IMR-90 (cell line): ENCODE data around the gene HNRNPUL1. TPM values are rescaled to one million over a fixed set of nuclear protein-coding genes. Genes with fewer than 3 reads are reported as not detected.

Experiments
- ATAC-seq: fragments of 200-7000 bp; cut with Tn5 transposase; 2 replicates; pipeline ENCODE4 v1.9.1; 2020; ENCODE audit warnings: low read depth, mild to moderate bottlenecking, moderate library complexity
- BruUV-seq: library from RNA; stranded (reverse); fragments of 400-500 nt; replicated peaks from 2 replicates; lab custom pipeline; 2021; lab: Mats Ljungman, UMichigan
- CTCF ChIA-PET: fragments of 300-600 bp; formaldehyde crosslinking; extraction: SDS; loops from one replicate; lab custom pipeline; 2021; ENCODE audit warnings: antibody characterized with exemption; lab: Yijun Ruan, JAX
- POLR2A ChIA-PET: fragments of 300-600 bp; sonication (Branson Sonifier 250); formaldehyde crosslinking; loops from one replicate; lab custom pipeline; 2022; ENCODE audit warnings: antibody characterized with exemption; ENCODE audit not compliant: unreplicated experiment; lab: Charles Lee
- DNase-seq: peaks from one replicate; pipeline ENCODE4 v3.0.0; 2013
- H2AFZ ChIP-seq: replicated peaks from 2 replicates; pipeline ENCODE3; 2013; ENCODE audit warnings: low read length, mild to moderate bottlenecking; ENCODE audit not compliant: poor library complexity
- H2AK5ac ChIP-seq: 2 replicates; pipeline ENCODE4 v1.6.1; 2013; ENCODE audit warnings: low read depth, low read length, inconsistent platforms
- H2AK9ac ChIP-seq: replicated peaks from 2 replicates; pipeline ENCODE3; 2013; ENCODE audit warnings: mild to moderate bottlenecking, low read depth, low read length, moderate library complexity; ENCODE audit not compliant: poor library complexity
- H2BK120ac ChIP-seq: 2 replicates; pipeline ENCODE4 v1.6.1; 2013; ENCODE audit warnings: low read depth, low read length, inconsistent platforms
- H2BK15ac ChIP-seq: 3 replicates; pipeline ENCODE4 v1.6.1; 2013; ENCODE audit warnings: low read depth, low read length, inconsistent platforms
- H2BK20ac ChIP-seq: 2 replicates; pipeline ENCODE4 v1.6.1; 2013; ENCODE audit warnings: low read depth, mild to moderate bottlenecking, inconsistent platforms, low read length, moderate library complexity
- H2BK5ac ChIP-seq: 2 replicates; pipeline ENCODE4 v1.6.1; 2013; ENCODE audit warnings: mild to moderate bottlenecking, low read depth, low read length, inconsistent platforms; ENCODE audit not compliant: poor library complexity, severe bottlenecking
- H3K14ac ChIP-seq: replicated peaks from 2 replicates; pipeline ENCODE4 v1.6.1; 2013; ENCODE audit warnings: low read depth, low read length, inconsistent platforms
- H3K18ac ChIP-seq: 2 replicates; pipeline ENCODE4 v1.6.1; 2013; ENCODE audit warnings: low read depth, low read length, control low read depth
- H3K23ac ChIP-seq: 2 replicates; pipeline ENCODE4 v1.6.1; 2013; ENCODE audit warnings: low read depth, low read length, inconsistent platforms
- H3K27ac ChIP-seq: 2 replicates; pipeline ENCODE4 v1.5.1; 2013; ENCODE audit warnings: mild to moderate bottlenecking, control low read depth, low read length; ENCODE audit not compliant: insufficient read depth
- H3K27me3 ChIP-seq: 2 replicates; pipeline ENCODE4 v1.6.1; 2013; ENCODE audit warnings: low read length; ENCODE audit not compliant: control insufficient read depth, insufficient read depth
- H3K36me3 ChIP-seq: 2 replicates; pipeline ENCODE4 v1.6.1; 2013; ENCODE audit warnings: low read length, mixed read lengths; ENCODE audit not compliant: control insufficient read depth, insufficient read depth
- H3K4ac ChIP-seq: 2 replicates; pipeline ENCODE4 v1.6.1; 2013; ENCODE audit warnings: low read depth, low read length, inconsistent platforms
- H3K4me1 ChIP-seq: 2 replicates; pipeline ENCODE4 v1.6.1; 2013; ENCODE audit warnings: low read length, mixed read lengths; ENCODE audit not compliant: control insufficient read depth, insufficient read depth
- H3K4me2 ChIP-seq: 2 replicates; pipeline ENCODE4 v1.6.1; 2013; ENCODE audit warnings: low read depth, mild to moderate bottlenecking, control low read depth, low read length, moderate library complexity
- H3K4me3 ChIP-seq: 2 replicates; pipeline ENCODE4 v1.5.1; 2013; ENCODE audit warnings: low read depth, mild to moderate bottlenecking, control low read depth, low read length, moderate library complexity; ENCODE audit not compliant: insufficient read depth
- H3K56ac ChIP-seq: 2 replicates; pipeline ENCODE4 v1.6.1; 2013; ENCODE audit warnings: low read length, inconsistent platforms; ENCODE audit not compliant: insufficient read depth; ENCODE audit errors: extremely low read depth
- H3K79me1 ChIP-seq, 2 experiments: 2 replicates each; pipeline ENCODE4 v1.6.1; 2013; ENCODE audit warnings: low read length in 2 of 2, inconsistent platforms in 1 of 2, low read depth in 1 of 2
- H3K9ac ChIP-seq: 2 replicates; pipeline ENCODE4 v1.6.1; 2013; ENCODE audit warnings: low read depth, low read length, control low read depth
- H3K9me1 ChIP-seq: 2 replicates; pipeline ENCODE4 v1.6.1; 2013; ENCODE audit warnings: low read length, inconsistent platforms; ENCODE audit not compliant: insufficient read depth
- H3K9me3 ChIP-seq: 2 replicates; pipeline ENCODE4 v1.6.1; 2013; ENCODE audit warnings: low read length; ENCODE audit not compliant: control insufficient read depth, insufficient read depth
- H4K20me1 ChIP-seq: 2 replicates; pipeline ENCODE4 v1.6.1; 2013; ENCODE audit warnings: low read length, inconsistent platforms; ENCODE audit not compliant: insufficient read depth
- H4K5ac ChIP-seq: 2 replicates; pipeline ENCODE4 v1.6.1; 2013; ENCODE audit warnings: mild to moderate bottlenecking, low read depth, low read length, control low read depth
- H4K8ac ChIP-seq, 2 experiments: 2 replicates each; pipeline ENCODE4 v1.6.1; 2013; ENCODE audit warnings: low read depth in 2 of 2, low read length in 2 of 2, control low read depth in 1 of 2, inconsistent platforms in 1 of 2
- H4K91ac ChIP-seq: 2 replicates; pipeline ENCODE4 v1.6.1; 2013; ENCODE audit warnings: low read depth, low read length, inconsistent platforms; ENCODE audit not compliant: insufficient read depth
- BHLHE40 ChIP-seq: fragments of 150-350 bp; IDR thresholded peaks from 2 replicates; pipeline ENCODE4 v1.6.1; 2016; ENCODE audit warnings: mild to moderate bottlenecking, low read depth, low read length
- CEBPB ChIP-seq: IDR thresholded peaks from 2 replicates; pipeline ENCODE4 v1.6.1; 2012; ENCODE audit warnings: low read depth, low read length, improper control_type of control experiment
- CHD1 ChIP-seq: IDR thresholded peaks from 2 replicates; pipeline ENCODE4 v1.6.1; 2012; ENCODE audit warnings: low read depth, low read length, improper control_type of control experiment
- CTCF ChIP-seq: conservative IDR thresholded peaks from 2 replicates; pipeline ENCODE4 v1.5.1; 2012; ENCODE audit warnings: mild to moderate bottlenecking, low read depth, low read length, improper control_type of control experiment
- FOS ChIP-seq: fragments of 150-350 bp; IDR thresholded peaks from 2 replicates; pipeline ENCODE4 v1.6.1; 2016; ENCODE audit warnings: low read depth, low read length
- MAFK ChIP-seq: IDR thresholded peaks from 2 replicates; pipeline ENCODE4 v1.6.1; 2012; ENCODE audit warnings: low read depth, low read length, improper control_type of control experiment
- MAZ ChIP-seq: IDR thresholded peaks from 2 replicates; pipeline ENCODE4 v1.6.1; 2012; ENCODE audit warnings: low read depth, mild to moderate bottlenecking, low read length, improper control_type of control experiment, moderate library complexity, borderline replicate concordance
- MXI1 ChIP-seq: IDR thresholded peaks from 2 replicates; pipeline ENCODE4 v1.6.1; 2012; ENCODE audit warnings: low read depth, mild to moderate bottlenecking, low read length, moderate library complexity, borderline replicate concordance
- RAD21 ChIP-seq: IDR thresholded peaks from 2 replicates; pipeline ENCODE4 v1.6.1; 2012; ENCODE audit warnings: low read length, improper control_type of control experiment
- RCOR1 ChIP-seq: IDR thresholded peaks from 2 replicates; pipeline ENCODE4 v1.6.1; 2012; ENCODE audit warnings: mild to moderate bottlenecking, low read length, improper control_type of control experiment; ENCODE audit not compliant: insufficient replicate concordance
- RFX5 ChIP-seq: IDR thresholded peaks from 2 replicates; pipeline ENCODE4 v1.8.0; 2012; ENCODE audit warnings: low read depth, mild to moderate bottlenecking, low read length, moderate library complexity
- WGBS, 2 experiments: methylation state at CpG; one replicate each; pipeline versions ENCODE4 v1.1.5 to v1.1.7; 2013; ENCODE audit warnings: missing lambda C conversion rate in 2 of 2; ENCODE audit not compliant: insufficient read length in 1 of 2; ENCODE audit errors: extremely low coverage in 2 of 2; 5-methylcytosine and 5-hydroxymethylcytosine counted together
- dilution Hi-C: fragments of 300-500 bp; cut with HindIII; formaldehyde crosslinking; loops from one replicate; pipeline ENCODE4 v1.14.3; 2018; ENCODE audit warnings: low sequenced_read_pairs; ENCODE audit not compliant: unreplicated experiment
- in situ Hi-C: fragments of 300-500 bp; cut with MboI; formaldehyde crosslinking; loops from 3 replicates; pipeline ENCODE4 v1.14.3; 2019; ENCODE audit warnings: low sequenced_read_pairs, inconsistent platforms, mixed read lengths
- intact Hi-C: fragments of 100-400 bp; cut with micrococcal nuclease; formaldehyde crosslinking; loops from 2 replicates; pipeline ENCODE4 v1.10.0; 2022
- polyA plus RNA-seq, 3 experiments: library from polyadenylated mRNA; depleted of rRNA; stranded (reverse); fragments of >200 nt; gene quantifications; 2 replicates each; pipeline ENCODE4 v1.2.3, GENCODE V29; 2012; ENCODE audit warnings: low replicate concordance in 1 of 3
- total RNA-seq: library from RNA; depleted of rRNA; stranded (reverse); fragments of >200 nt; gene quantifications from 2 replicates; pipeline ENCODE4 v1.2.3, GENCODE V29; 2012
- TF ChIP-seq, protein P1 (sequence below): fragments of 150-350 bp; IDR thresholded peaks from 2 replicates; pipeline ENCODE4 v1.6.1; 2017; ENCODE audit warnings: mild to moderate bottlenecking, antibody characterized with exemption, low read length, low read depth

The HNRNPUL1 gene
- total and polyA plus RNA-seq, 2 of the 4 experiments (the other 2 are of a cell fraction), result 50.7 to 67.3 TPM

GRCh38 chr19:41226053-41226873 is 37.9 kb upstream of the HNRNPUL1 start (continued):
- TF ChIP-seq, protein P1, sequence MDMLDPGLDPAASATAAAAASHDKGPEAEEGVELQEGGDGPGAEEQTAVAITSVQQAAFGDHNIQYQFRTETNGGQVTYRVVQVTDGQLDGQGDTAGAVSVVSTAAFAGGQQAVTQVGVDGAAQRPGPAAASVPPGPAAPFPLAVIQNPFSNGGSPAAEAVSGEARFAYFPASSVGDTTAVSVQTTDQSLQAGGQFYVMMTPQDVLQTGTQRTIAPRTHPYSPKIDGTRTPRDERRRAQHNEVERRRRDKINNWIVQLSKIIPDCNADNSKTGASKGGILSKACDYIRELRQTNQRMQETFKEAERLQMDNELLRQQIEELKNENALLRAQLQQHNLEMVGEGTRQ, result peak; percentile 79
- peak; percentile 97 for TF ChIP-seq BHLHE40

DNA sequence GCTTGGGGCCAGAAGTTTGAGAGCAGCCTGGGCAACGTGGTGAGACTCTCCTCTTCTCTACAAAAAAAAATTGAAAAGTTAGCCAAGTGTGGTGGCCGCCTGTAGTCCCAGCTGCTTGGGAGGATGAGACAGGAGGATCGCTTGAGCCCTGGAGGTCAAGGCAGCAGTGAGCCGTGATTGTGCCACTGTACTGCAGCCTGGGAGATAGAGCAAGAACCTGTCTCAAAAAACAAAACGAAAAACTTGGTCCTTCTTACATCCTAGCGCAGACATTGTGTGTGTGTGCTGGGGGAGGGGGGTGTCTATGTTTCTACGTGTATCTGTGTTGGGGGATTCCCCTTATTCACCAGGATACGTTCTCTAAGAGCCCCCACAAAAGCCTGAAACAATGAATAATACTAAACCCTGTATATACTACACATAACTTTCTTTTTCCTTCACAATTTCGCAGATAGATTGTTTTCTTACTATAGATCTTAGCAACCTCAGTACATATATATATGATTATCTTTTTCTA is 37.2 kb upstream of the HNRNPUL1 start:
- Histone ChIP-seq H2AFZ (no peak overlapping the region), H3K23ac (peak overlapping the region; percentile 98), H3K27ac (peak overlapping the region; percentile 96), H3K4me3 (no peak overlapping the region), H4K91ac (peak overlapping the region; percentile 96), H3K36me3 (peaks cover 53% of the 10 kb centered on the region), H3K4me2 (peak overlapping the region; percentile 88), H2BK20ac (peak overlapping the region; percentile 99; the same call in 1 of the 2 replicates), H3K79me1 (peaks cover 44 to 74% of the 10 kb centered on the region in 2 experiments), H3K56ac (peak overlapping the region; percentile 98), H4K20me1 (peaks cover 45% of the 10 kb centered on the region), H2BK120ac (peak overlapping the region; percentile 96), H2AK5ac (peak overlapping the region; percentile 100), H3K9ac (peak overlapping the region; percentile 71), H2BK15ac (peak overlapping the region; percentile 90; the same call in 2 of the 3 replicates), H3K14ac (peak overlapping the region; percentile 82), H2AK9ac (peak overlapping the region; percentile 79), H4K5ac (peak overlapping the region; percentile 97), H3K4me1 (peaks cover 31% of the 10 kb centered on the region), H2BK5ac (peak overlapping the region; percentile 100), H3K18ac (peak overlapping the region; percentile 97), H4K8ac (peak overlapping the region; percentile 85 to 100), H3K9me1 (peaks cover 27% of the 10 kb centered on the region), H3K9me3 (no peaks in the 10 kb centered on the region), H3K27me3 (no peaks in the 10 kb centered on the region), H3K4ac (peak overlapping the region; percentile 100)
- BruUV-seq, result no TSS peak
- ChIA-PET CTCF (no interaction called here), POLR2A (no interaction called here)
- intact Hi-C loops (no loop called here), in situ Hi-C loops (no loop called here), dilution Hi-C loops (no loop called here)
- ATAC-seq (no peak), DNase-seq (no peak)
- WGBS, 2 experiments, result no CpG with 5 or more reads among the region's 9 CpGs
- no peak for TF ChIP-seq MXI1
- TF ChIP-seq CHD1, result no peak
- no peak for TF ChIP-seq CTCF
- no peak for TF ChIP-seq RFX5
- no peak for TF ChIP-seq FOS
- TF ChIP-seq RCOR1, result no peak
- TF ChIP-seq BHLHE40, result no peak
- TF ChIP-seq MAZ, result no peak
- TF ChIP-seq RAD21, result no peak
- TF ChIP-seq MAFK, result no peak
- no peak for TF ChIP-seq CEBPB
